Right renal pelvis (tissue), 4 donors: ENCODE results near the gene GPR183. TPM values are rescaled to one million over a fixed set of nuclear protein-coding genes. Genes with fewer than 3 reads are reported as not detected.
A peak's percentile ranks its signal among the peaks of the same experiment; 100 is the strongest.

Experiments used
- DNase-seq, 4 donors: peaks; one replicate each; pipeline ENCODE4 v3.0.0-alpha.2; 2013; ENCODE audit warnings: low read depth in 4 of 4, low spot score in 3 of 4, missing footprints in 1 of 4
- polyA plus RNA-seq, 4 donors: library from polyadenylated mRNA; unstranded; fragments of 120-200 nt; gene quantifications; one replicate each; pipeline ENCODE4 v1.2.1, GENCODE V29; 2013; ENCODE audit not compliant: insufficient read length in 4 of 4

Gene GPR183
- polyA plus RNA-seq, 4 donors: 2.2 to 4.4 (median 2.9) TPM

DNA sequence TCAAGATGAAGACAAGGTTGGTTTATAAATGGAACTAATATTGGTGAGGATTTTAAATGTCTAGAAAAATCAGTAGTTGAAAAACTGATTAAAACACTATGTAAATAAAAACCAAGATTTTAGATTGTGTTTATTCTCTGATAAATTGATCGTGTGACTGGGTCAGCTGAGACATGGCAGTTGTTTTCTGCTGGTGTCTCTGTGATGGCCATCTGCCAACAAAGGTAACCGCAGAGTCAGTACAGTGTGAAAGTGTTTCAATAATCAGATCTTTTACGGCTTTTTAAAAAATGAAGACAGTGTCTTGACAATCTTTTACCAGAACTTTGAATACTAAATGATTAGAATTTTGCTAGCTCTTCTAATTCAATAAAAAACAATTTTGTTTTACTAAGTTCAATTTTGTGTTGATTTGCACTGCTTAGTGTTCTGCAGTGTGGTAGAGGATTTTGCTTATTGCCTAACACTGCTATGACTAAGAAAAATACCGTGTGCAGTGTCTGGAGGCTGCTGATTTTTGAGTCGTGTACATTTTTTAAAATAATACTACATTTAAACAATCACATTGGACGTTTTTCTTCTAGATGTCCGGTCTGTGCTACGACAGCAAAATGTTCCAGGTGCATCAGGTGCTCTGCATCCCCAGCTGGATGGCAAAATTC, 32.7 kb upstream of the GPR183 start:
- no peak for DNase-seq

DNA sequence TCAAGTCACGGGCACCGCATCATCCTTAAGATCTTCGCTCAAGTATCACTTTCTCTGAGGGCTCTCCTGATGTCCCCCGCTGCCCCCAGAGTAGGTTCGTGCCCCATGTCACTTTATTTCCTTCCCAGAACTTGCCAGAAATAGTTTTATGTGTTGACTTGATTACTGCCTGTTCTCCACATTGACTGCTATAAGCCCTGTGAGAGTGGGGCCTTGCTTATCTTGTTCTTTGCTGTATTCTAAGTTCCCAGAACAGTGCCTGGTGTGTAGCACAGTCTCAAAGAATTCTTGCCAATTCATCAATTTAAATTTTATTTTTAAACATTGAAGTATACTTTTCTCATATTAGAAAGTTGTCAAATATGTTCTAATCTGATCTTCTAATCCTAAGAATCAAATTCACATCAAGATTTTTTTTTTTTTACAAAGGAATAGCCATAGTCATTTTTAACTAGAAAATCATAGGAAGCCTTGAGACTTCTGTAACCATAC, 32.1 kb upstream of the GPR183 start:
- no peak for DNase-seq

DNA sequence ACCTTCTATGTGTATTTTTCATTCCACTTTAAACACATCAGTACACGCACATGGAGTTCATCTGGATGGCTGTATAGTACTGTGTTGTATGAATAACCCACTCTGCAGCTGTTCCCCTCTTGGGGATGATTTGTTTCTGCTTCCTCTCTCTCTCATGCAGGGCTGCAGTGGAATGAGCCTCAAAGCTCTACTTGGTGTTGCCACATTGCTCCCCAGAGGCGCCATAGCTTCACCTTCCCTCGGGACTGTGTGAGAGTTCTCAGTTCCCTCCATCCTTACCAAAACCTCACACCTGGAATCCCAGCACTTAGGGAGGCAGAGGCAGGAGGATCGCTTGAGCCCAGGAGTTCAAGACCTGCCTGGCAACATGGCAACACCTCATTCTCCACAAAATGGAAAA, 28.4 kb upstream of the GPR183 start:
- no peak for DNase-seq

DNA sequence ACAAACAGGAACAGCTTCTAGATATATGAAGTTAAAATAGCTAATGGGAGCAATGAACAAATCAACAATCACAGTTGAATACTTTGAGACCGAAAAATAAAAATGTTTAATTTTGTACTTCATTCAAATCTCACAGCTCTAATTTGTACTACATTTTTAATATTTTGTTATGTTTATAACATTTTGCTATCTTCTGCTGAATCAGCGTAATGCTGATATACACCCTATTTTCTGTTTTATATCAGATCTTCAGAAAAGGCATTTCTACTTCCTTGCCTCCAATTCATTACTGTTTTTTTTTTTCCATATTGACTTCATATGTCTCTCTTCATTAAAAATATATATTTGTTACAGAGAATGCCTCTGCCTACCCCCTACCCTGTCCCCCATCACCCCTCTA, 27.9 kb upstream of the GPR183 start:
- DNase-seq: no peak

DNA sequence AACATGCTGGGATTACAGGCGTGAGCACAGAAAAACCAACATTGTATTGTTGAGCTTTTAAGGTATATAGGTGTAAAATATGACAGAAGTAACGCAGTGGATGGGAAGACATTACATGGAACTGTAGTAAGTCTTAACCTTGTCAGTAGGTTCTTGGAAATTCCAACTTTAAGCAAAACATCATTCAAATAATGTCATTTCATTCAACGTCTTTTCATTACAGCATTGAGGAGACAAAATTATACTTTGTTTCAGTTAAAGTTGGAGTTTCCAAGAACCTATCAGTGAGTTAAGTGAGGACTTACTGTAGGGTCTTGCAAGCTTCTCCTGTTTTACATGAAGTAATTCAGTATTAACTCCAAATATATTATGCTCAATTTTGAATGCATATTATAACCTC, 27.0 kb upstream of the GPR183 start:
- no peak for DNase-seq

DNA sequence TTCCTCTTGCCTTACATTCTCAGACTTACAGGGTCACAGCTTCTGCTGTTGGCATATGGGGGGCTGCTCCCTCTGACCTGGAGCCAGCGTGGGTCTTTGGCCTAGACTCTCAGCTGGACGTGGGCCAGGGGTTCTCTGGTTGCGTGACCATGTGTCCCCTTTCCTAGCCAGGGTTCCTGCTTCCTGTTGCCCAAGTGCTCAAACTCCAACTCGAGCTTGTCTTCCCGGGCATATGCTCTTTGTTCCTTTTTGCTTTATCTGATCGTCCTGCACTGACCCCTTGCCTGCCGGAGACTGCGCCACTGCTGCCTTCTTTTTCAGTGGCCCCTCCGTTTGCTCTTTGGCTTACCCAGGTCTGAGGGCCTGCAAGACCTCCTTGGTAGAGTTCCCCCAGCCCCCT, 25.3 kb upstream of the GPR183 start:
- DNase-seq: no peak

DNA sequence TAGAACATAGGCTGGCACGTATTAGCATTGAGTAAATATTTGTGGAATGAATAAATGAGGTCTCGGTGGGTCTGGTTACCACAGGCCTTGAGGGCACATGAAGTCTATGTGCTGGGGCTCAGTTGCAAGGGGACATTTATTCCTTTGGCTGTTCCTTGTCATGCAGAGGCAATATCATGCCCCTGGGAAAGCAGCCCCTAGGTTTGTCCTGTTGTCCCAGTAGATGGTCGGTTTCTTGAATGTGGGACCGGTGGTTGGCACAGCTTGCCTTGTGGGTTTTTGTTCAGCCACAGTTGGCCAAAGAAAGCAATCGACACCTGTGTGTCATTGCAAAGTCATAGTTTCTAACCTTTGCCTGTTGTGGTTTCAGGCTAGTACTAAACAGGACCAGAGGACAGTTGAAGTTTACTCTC, 24.7 kb upstream of the GPR183 start:
- no peak for DNase-seq

DNA sequence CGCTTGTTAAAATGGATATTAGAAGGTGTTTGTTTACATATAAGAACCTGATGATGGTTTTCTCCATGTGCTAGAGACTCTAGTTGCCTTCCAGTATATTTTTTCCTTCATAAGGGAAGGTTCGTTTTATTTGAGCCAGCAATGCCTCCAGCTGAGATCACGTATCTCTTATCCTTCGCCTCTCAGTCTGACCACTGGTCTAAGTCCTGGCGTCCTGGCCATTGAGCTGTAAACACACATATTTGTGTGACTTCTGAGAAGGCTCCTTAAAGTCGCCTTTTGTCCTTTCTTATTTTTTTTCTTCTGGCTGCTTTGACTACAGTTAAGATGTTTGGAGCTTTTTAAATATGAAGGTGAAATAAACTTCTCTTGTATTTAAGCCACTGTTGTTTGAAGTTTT, 23.7 kb upstream of the GPR183 start:
- DNase-seq: no peak

DNA sequence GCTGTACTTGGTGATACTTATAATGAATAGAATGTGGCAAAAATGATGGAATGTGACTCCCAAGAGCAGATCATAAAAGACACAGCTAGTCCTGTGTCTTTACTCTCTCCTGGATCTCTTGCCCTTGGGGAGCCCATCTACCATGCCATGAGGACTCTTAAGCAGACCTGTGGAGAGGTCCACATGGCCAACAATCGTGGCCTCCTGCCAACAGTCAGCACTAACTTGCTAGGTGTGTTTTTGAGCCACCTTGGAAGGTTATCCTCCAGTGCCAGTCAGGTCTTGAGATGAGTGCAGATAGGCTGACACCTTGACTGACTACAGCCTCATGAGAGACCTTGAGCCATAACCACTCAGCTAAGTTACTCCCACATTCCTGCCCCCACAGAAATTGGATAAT, 22.3 kb upstream of the GPR183 start:
- no peak for DNase-seq

DNA sequence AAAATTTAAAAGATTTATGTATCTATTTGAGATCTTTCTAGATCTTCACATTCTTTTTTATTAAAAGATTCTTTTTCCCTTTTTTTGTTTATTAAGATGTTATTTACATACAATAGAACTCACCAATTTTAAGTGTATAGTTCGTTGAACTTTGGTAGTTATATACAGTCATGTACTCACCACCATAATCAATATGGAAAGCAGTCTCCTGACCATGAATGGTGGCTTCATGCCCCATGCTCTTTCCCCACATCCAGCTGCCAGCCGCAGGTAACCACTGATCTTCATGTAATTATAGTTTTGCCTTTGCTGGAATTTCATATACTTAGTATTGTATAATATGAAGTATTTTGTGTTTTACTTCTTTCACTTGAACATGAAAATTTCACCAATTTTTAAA, 20.6 kb upstream of the GPR183 start:
- DNase-seq: no peak

DNA sequence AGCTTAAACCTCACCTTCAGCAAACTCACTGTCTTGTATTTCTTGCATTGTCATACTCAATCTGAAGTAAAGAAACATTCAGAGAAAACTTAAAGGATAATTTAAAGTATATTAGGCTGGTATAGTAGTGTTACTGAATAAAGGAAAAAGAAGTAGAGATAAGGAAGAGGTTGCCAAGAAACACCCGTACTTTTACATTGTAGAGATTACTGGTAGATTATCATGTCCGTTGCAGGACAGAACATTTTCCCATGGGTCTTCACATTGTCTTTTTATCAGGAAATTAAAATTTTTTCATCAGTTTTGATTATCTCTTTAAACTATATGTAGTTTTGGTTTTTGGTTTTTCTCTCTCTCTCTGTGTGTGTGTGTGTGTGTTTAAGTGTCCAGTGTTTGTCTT, 19.9 kb upstream of the GPR183 start:
- DNase-seq: no peak

DNA sequence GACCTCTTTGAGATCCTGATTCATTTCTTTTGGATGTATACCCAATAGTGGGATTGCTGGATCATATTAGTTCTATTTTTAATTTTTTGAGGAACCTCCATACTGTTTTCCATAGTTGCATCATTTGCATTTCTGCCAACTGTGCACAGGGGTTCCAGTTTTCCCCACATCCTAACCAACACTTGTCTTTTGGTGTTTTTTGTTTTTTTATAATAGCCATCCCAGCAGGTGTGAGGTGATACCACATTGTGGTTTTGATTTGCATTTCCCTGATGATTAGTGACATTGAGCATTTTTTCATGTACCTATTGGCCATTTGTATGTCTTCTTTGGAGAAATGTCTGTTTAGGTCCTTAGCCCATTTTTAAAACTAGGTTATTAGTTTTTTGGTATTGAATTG, 18.8 kb upstream of the GPR183 start:
- no peak for DNase-seq

DNA sequence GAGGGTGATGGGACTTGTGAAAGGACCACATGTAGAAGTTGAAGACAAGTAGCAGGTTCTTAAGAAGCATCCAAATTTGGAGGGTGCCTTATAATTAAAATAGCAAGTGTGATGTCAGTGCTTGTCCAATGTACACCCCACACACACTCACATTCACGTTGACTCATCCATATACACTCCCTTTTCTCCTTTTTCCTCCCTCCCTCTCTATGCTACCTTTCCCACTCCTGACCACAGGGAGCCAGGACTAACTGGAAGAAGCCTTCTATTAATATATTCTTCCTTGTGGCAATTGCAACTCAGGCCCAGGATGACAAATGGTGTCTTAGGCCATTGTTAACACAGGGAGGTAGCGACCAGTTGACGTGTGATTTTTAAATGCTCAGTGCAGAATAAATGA, 16.3 kb upstream of the GPR183 start:
- no peak for DNase-seq

DNA sequence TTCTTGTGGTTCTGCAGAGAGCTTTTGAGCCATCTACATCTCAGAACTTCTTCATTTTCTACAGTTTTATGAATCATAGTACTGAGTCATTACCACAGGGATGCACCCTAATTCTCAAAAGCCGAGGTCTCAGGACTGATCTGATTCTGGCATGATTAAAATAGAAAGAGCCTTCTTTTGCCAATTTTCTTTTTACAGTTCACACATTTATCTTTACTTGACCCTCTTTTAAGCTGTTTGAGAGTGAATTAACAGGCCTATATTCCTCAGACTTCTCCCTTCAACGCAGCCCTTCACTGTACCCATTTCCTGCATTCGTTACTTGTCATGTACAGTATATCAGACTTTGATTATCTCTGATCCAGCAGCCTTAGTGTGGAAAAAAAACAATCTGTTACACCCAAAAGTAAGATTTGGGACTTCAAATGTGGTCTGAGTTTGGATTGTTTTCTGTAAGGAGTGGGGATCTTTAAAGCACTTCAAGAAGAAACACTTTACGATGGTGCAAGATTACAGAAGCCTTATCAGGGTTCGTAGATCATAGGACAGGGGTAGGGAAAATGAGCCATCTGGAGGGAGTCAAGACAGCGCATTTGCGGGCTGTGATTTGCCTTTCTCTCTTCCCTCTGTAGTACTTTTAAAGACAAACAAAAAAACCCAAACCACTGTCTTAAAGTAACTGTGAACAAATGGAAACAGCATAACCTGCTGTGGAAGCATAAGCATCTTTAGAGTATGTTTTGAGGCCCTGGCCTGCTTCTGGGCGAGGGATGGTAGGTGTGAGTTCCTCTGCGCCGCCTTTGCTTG, 15.3 kb upstream of the GPR183 start:
- no peak for DNase-seq

DNA sequence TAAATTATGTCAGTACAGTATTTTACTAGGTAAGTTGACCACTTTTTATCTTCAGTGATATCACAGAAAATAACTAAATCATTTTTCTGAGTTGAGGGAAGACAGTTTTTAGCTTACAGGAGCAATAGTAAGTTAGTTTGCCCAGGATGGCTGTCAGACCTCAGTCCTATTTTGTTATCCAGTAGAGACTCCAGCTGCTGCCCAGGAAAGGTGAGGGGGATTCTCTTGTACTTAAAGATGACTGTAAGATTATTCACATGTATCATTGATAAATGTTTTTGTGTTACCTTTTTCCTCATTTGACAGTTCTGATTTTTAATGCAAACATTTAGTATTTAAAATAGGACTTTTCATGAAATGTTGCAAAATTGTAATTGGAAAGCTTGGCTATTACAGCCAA, 14.5 kb upstream of the GPR183 start:
- DNase-seq: no peak

DNA sequence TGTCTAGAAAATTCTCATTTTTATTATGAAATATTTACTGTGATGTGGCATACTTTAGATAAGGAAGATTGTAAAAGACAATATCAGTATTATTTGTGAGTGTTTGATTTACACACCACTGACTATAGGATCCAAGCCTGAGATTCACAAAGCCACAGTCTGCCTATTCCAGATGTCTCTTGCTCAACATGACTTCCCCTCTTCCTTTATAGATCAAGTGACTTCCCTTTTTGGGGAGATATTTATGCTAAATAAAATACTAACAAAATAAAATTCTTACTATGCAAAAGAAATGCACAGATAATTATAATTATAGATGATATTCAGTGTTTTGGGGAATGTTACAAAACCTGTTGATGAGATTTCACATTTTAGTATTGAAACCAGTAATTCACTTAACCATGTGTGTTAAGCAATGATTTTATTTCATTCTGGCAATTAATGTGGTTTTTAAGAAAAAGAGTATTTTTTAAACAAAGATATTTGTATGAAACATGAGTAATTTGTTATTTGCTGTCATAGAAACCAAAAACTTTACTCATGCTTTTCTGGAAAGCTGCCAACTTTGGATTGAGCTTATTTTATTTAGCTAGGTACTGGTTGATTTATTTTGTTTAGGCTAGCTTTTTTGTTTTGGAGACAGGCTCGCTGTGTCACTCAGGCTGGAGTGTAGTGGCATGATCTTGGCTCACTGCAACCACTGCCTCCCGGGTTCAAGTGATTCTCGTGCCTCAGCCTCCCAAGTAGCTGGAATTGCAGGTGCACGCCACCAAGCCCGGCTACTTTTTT, 13.7 kb upstream of the GPR183 start:
- DNase-seq: peak in 1 of 4 donors; percentile 16

DNA sequence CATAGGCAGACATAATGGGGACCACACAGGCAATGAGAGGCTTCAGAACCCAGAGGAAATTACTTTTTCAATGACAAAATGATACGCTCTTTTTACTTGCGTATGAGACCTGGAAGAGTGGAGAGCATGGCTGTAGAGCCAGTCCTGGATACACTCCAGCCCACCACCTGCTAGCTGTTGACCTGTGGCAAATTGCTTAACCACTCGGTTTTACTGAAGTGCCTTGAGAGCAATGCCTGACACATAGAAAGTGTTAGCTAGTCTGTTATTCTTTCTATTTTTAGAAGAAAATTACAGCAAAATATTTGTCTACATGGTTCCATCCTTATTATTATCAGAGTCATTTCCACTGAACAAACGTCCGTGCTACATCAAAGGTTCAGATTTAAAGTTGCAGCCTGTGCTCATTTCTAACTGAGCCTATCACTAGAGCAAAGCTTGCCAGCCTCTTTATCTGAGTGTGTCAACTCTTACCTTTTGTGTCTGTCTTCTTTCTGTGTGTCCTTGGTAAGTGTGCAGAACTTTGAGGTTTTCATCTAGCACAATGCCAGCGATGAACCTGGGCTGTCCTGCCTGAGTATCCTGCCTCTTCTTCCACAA, 9.6 kb upstream of the GPR183 start:
- no peak for DNase-seq

DNA sequence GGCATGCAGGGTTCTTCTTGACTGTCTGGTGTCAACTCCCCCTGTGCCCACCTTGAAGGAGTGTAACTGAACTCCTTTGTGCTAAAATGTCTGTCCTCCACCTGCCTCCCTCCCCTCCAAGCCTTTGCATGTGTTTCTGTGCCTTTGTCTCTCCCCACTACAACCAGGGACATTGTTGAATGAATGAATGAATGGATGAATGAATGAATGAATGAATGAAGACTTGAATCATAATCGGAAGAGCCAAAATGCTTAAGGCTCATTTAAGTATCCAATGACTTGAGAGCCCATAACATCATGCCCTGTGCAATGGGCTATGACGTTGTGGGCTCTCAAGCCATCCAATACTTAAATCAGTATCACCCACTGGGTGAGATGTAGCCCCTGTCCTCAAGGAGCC, 9.0 kb upstream of the GPR183 start:
- no peak for DNase-seq

DNA sequence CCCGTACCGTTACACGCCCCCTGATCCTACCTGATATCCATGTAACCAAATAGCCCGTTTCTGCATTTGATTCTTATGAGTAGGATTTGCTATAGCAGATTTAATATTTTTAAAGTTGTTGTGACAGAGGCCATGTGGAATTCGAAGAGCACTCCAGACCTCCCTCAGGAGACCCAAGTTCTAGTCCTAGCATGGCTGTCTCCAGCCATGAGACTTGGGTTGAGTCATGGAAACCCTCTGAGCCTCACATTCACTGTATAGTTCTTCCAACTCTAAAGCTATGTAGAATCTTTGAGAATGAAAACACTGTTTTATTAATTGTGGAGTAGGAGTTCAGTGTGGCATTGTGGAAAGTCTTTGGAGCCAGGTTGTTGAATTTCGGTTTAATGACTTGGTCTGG, 8.0 kb upstream of the GPR183 start:
- no peak for DNase-seq

DNA sequence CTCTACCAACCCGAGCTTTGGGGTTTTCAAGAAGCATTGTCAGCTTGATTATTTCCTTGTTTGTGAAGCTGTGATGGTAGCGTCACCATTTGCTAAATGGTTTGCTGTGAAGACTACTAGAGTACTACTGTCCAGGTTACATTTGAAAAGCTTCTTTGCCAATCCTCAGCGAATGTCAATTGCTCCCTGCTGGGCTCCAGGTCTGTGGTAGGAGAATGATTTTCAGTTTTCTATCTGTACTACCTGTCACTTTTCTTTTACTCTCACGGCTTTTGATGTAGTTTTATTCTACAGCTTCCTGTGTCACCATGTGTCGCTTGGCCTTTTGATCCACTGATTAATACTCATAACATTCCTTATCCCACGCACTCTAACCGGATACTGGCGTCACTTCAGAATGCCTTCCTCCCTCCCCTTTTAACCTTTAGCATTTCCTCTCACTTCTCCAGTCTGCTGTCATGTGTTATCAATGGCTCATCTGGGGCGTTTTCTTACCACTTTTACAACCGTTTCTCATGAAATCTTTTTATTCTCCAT, 7.5 kb upstream of the GPR183 start:
- no peak for DNase-seq

DNA sequence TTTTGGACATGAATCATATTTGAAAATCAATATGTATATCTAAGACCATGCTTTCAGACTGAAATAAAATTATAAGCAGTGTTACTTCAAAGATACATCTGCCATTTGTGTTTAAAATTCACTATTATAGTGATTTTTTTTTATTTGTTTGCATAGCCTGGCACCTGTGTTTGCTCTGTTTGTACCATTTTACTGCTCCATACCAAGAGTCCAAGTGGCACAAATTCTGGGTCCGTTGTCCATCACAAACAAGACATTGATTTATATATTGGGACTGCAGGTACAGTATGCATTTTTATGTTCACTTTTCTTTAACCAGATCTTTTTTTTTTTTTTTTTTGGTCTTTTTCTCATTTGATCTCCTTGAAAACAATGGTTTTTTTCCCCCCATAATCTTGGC, 6.7 kb upstream of the GPR183 start:
- no peak for DNase-seq
